Loucy (cell line): ENCODE data around the gene CXXC5.

Experiments
- H2AFZ ChIP-seq: fragments of 200-600 bp; sonication (generic); 2 replicates; pipeline ENCODE4 v1.6.0; 2016; ENCODE audit warnings: antibody characterized with exemption, mild to moderate bottlenecking, low read length, moderate library complexity
- H3F3A ChIP-seq: fragments of 200-600 bp; 2 replicates; pipeline ENCODE4 v1.6.0; 2016; ENCODE audit warnings: antibody characterized with exemption, low read depth, mild to moderate bottlenecking
- H3K27me3 ChIP-seq: fragments of 200-600 bp; sonication (generic); 2 replicates; pipeline ENCODE4 v1.6.1; 2014; ENCODE audit warnings: low read length, mild to moderate bottlenecking; ENCODE audit not compliant: insufficient read depth, poor library complexity, severe bottlenecking
- H3K36me3 ChIP-seq: fragments of 200-600 bp; sonication (generic); 2 replicates; pipeline ENCODE4 v1.6.1; 2016; ENCODE audit warnings: low read length; ENCODE audit not compliant: insufficient read depth
- H3K4me1 ChIP-seq: fragments of 200-600 bp; sonication (generic); 2 replicates; pipeline ENCODE4 v1.5.1; 2014; ENCODE audit warnings: low read length, mild to moderate bottlenecking; ENCODE audit not compliant: insufficient read depth, poor library complexity, severe bottlenecking
- H3K4me2 ChIP-seq: fragments of 200-600 bp; sonication (generic); 2 replicates; pipeline ENCODE4 v1.6.0; 2014; ENCODE audit warnings: antibody characterized with exemption, low read length, low read depth, mild to moderate bottlenecking; ENCODE audit not compliant: poor library complexity, severe bottlenecking
- H3K4me3 ChIP-seq: fragments of 200-600 bp; sonication (generic); 2 replicates; pipeline ENCODE4 v1.5.1; 2014; ENCODE audit warnings: low read length, mild to moderate bottlenecking, mixed read lengths; ENCODE audit not compliant: poor library complexity, severe bottlenecking
- H3K79me2 ChIP-seq: fragments of 200-600 bp; sonication (generic); 2 replicates; pipeline ENCODE4 v1.6.1; 2014; ENCODE audit warnings: low read length; ENCODE audit not compliant: insufficient read depth
- H3K9ac ChIP-seq: fragments of 200-600 bp; sonication (generic); 2 replicates; pipeline ENCODE4 v1.6.0; 2014; ENCODE audit warnings: mild to moderate bottlenecking, low read depth, low read length, moderate library complexity; ENCODE audit not compliant: poor library complexity, severe bottlenecking
- H3K9me2 ChIP-seq: fragments of 200-600 bp; sonication (generic); replicated peaks from 2 replicates; pipeline ENCODE4 v1.6.1; 2016; ENCODE audit warnings: low read depth, low read length, mixed read lengths
- H3K9me3 ChIP-seq: fragments of 200-600 bp; sonication (generic); 2 replicates; pipeline ENCODE4 v1.6.1; 2014; ENCODE audit warnings: mild to moderate bottlenecking, antibody characterized with exemption, low read length, low read depth; ENCODE audit not compliant: insufficient read depth
- H4K20me1 ChIP-seq: fragments of 200-600 bp; sonication (generic); 2 replicates; pipeline ENCODE4 v1.6.0; 2014; ENCODE audit warnings: antibody characterized with exemption, low read length, mild to moderate bottlenecking; ENCODE audit not compliant: insufficient read depth, poor library complexity, severe bottlenecking
- CTCF ChIP-seq: fragments of 200-600 bp; sonication (generic); conservative IDR thresholded peaks from 2 replicates; pipeline ENCODE4 v1.5.1; 2014; ENCODE audit warnings: mild to moderate bottlenecking, antibody characterized with exemption, low read length
- EZH2phosphoT487 ChIP-seq: fragments of 200-600 bp; IDR thresholded peaks from 2 replicates; pipeline ENCODE4 v1.6.1; 2018; ENCODE audit warnings: antibody characterized with exemption, mild to moderate bottlenecking, moderate library complexity, borderline replicate concordance

The CXXC5 gene

GRCh38 chr5:139688751-139689372 lies 40.7 kb downstream of the CXXC5 start:
- Histone ChIP-seq H3K9me3 (no peaks in the 10 kb centered on the region), H3K79me2 (peaks cover 8% of the 10 kb centered on the region; the same call in 1 of the 2 replicates), H2AFZ (no peak overlapping the region), H4K20me1 (peaks cover 21% of the 10 kb centered on the region), H3K36me3 (peaks cover 27% of the 10 kb centered on the region; the same call in 1 of the 2 replicates), H3F3A (no peaks in the 10 kb centered on the region), H3K4me1 (peaks cover 21% of the 10 kb centered on the region), H3K9me2 (no peaks in the 10 kb centered on the region), H3K27me3 (no peaks in the 10 kb centered on the region), H3K4me3 (no peak overlapping the region), H3K4me2 (no peak overlapping the region), H3K9ac (no peak overlapping the region)
- TF ChIP-seq EZH2phosphoT487 (no peak), CTCF (no peak)

GRCh38 chr5:139689631-139690063 lies 41.5 kb downstream of the CXXC5 start:
- peaks cover 1% of the 10 kb centered on the region; the same call in 1 of the 2 replicates for H3K79me2 ChIP-seq
- H2AFZ ChIP-seq = no peak overlapping the region
- H3K36me3 ChIP-seq = peaks cover 19% of the 10 kb centered on the region; the same call in 1 of the 2 replicates
- no peaks in the 10 kb centered on the region for H3K9me2 ChIP-seq
- peaks cover 13% of the 10 kb centered on the region for H3K4me1 ChIP-seq
- TF ChIP-seq CTCF = no peak
- no peak for TF ChIP-seq EZH2phosphoT487
- H4K20me1 ChIP-seq = peaks cover 13% of the 10 kb centered on the region
- H3F3A ChIP-seq = no peaks in the 10 kb centered on the region
- no peak overlapping the region for H3K4me2 ChIP-seq
- H3K9me3 ChIP-seq = no peaks in the 10 kb centered on the region
- no peak overlapping the region for H3K4me3 ChIP-seq
- H3K27me3 ChIP-seq = no peaks in the 10 kb centered on the region
- H3K9ac ChIP-seq = no peak overlapping the region

GRCh38 chr5:139690064-139690802 lies 42.1 kb downstream of the CXXC5 start:
- peaks cover 10% of the 10 kb centered on the region for H3K4me1 ChIP-seq
- no peak overlapping the region for H2AFZ ChIP-seq
- no peak for TF ChIP-seq EZH2phosphoT487
- TF ChIP-seq CTCF = peak; percentile 72

More at GRCh38 chr5:139690064-139690802, 42.1 kb downstream of the CXXC5 start:
- peaks cover 8% of the 10 kb centered on the region for H4K20me1 ChIP-seq
- no peak overlapping the region for H3K4me3 ChIP-seq
- no peaks in the 10 kb centered on the region for H3F3A ChIP-seq
- H3K36me3 ChIP-seq = peaks cover 15% of the 10 kb centered on the region; the same call in 1 of the 2 replicates
- no peaks in the 10 kb centered on the region for H3K9me3 ChIP-seq
- no peaks in the 10 kb centered on the region for H3K27me3 ChIP-seq
- H3K9me2 ChIP-seq = no peaks in the 10 kb centered on the region
- no peak overlapping the region for H3K4me2 ChIP-seq
- H3K9ac ChIP-seq = no peak overlapping the region
- no peaks in the 10 kb centered on the region; the same call in 1 of the 2 replicates for H3K79me2 ChIP-seq
